H1 (cell line): ENCODE measurements around the gene NRXN3. TPM values are rescaled to one million over a fixed set of nuclear protein-coding genes. Genes with fewer than 3 reads are reported as not detected.

ENCODE experiments used
- CTCF ChIA-PET: fragments of 300-600 bp; sonication (Branson Sonifier 250); formaldehyde crosslinking; loops from one replicate; lab custom pipeline; 2021; ENCODE audit not compliant: partially characterized antibody; lab: Charles Lee
- POLR2A ChIA-PET: fragments of 300-600 bp; sonication (Branson Sonifier 250); formaldehyde crosslinking; loops from one replicate; lab custom pipeline; 2021; ENCODE audit warnings: inconsistent platforms; ENCODE audit not compliant: partially characterized antibody; lab: Charles Lee
- DNase-seq, 2 experiments: peaks; one replicate each; pipeline versions ENCODE4 v3.0.0 to v3.0.0-alpha.2; 2010 to 2022; ENCODE audit warnings: low spot score in 2 of 2, low read depth in 1 of 2, mixed read lengths in 1 of 2
- FAIRE-seq: peaks from 2 replicates; lab custom pipeline; 2011; peaks lifted over from hg19 to GRCh38; lab: Jason Lieb, UNC
- H2AFZ ChIP-seq: 2 replicates; pipeline ENCODE4 v1.8.1; 2012; ENCODE audit warnings: low read length, inconsistent platforms
- H2AK5ac ChIP-seq: 2 replicates; pipeline ENCODE4 v1.6.1; 2013; ENCODE audit warnings: low read depth, low read length
- H2BK120ac ChIP-seq: replicated peaks from 2 replicates; pipeline ENCODE3; 2013; ENCODE audit warnings: low read depth, low read length, inconsistent platforms
- H2BK12ac ChIP-seq: 2 replicates; pipeline ENCODE4 v1.6.1; 2013; ENCODE audit warnings: low read depth, low read length
- H2BK15ac ChIP-seq: 2 replicates; pipeline ENCODE4 v1.6.1; 2013; ENCODE audit warnings: low read length
- H2BK20ac ChIP-seq: 2 replicates; pipeline ENCODE4 v1.6.1; 2013; ENCODE audit warnings: low read length
- H2BK5ac ChIP-seq: 2 replicates; pipeline ENCODE4 v1.6.1; 2013; ENCODE audit warnings: low read depth, low read length
- H3K14ac ChIP-seq: 2 replicates; pipeline ENCODE4 v1.6.1; 2013; ENCODE audit warnings: inconsistent platforms; ENCODE audit not compliant: insufficient read length
- H3K18ac ChIP-seq: 2 replicates; pipeline ENCODE4 v1.6.1; 2013; ENCODE audit warnings: low read length; ENCODE audit errors: extremely low read depth
- H3K23ac ChIP-seq: 2 replicates; pipeline ENCODE4 v1.6.1; 2013; ENCODE audit warnings: inconsistent platforms; ENCODE audit not compliant: insufficient read length
- H3K23me2 ChIP-seq: 2 replicates; pipeline ENCODE4 v1.6.1; 2013; ENCODE audit warnings: low read depth, low read length
- H3K27ac ChIP-seq: 2 replicates; pipeline ENCODE4 v1.6.1; 2011; ENCODE audit warnings: low read depth, low read length, inconsistent platforms
- H3K27me3 ChIP-seq, 4 experiments: replicated peaks in 1 of 4; 1 replicate in 1 of 4; 2 replicates in 3 of 4; pipeline versions ENCODE4 v1.6.1 to v1.8.1; 2011 to 2013; ENCODE audit warnings: low read length in 3 of 4, mild to moderate bottlenecking in 3 of 4, inconsistent platforms in 2 of 4, mixed read lengths in 2 of 4, moderate library complexity in 1 of 4; ENCODE audit not compliant: control insufficient read depth in 3 of 4, insufficient read depth in 3 of 4; ENCODE audit errors: extremely low read depth in 1 of 4
- H3K36me3 ChIP-seq, 4 experiments: 2 replicates each; pipeline versions ENCODE4 v1.6.1 to v1.8.1; 2011 to 2013; ENCODE audit warnings: mild to moderate bottlenecking in 4 of 4, low read length in 3 of 4, moderate library complexity in 2 of 4, control low read depth in 1 of 4, inconsistent platforms in 1 of 4; ENCODE audit not compliant: insufficient read depth in 4 of 4, control insufficient read depth in 2 of 4
- H3K4ac ChIP-seq: replicated peaks from 2 replicates; pipeline ENCODE3; 2013; ENCODE audit warnings: low read length, low read depth, mixed read lengths, inconsistent platforms; ENCODE audit not compliant: insufficient read length
- H3K4me1 ChIP-seq, 4 experiments: replicated peaks in 1 of 4; 1 replicate in 1 of 4; 2 replicates in 3 of 4; pipeline versions ENCODE4 v1.6.1 to v1.8.1; 2011 to 2013; ENCODE audit warnings: low read length in 3 of 4, inconsistent platforms in 2 of 4, mixed read lengths in 1 of 4; ENCODE audit not compliant: insufficient read depth in 4 of 4, control insufficient read depth in 3 of 4
- H3K4me2 ChIP-seq, 2 experiments: 2 replicates each; pipeline versions ENCODE4 v1.6.1 to v1.8.1; 2011 to 2013; ENCODE audit warnings: low read depth in 2 of 2, low read length in 2 of 2, control low read depth in 1 of 2, inconsistent platforms in 1 of 2, mild to moderate bottlenecking in 1 of 2; ENCODE audit not compliant: insufficient read depth in 1 of 2
- H3K4me3 ChIP-seq, 4 experiments: fragments of 200-600, 300-600 bp in 1 of 4; sonication (generic), shearing (Covaris generic), sonication (Bioruptor Twin) in 1 of 4; 2 replicates each; pipeline versions ENCODE4 v1.5.1 to v1.8.1; 2011 to 2016; ENCODE audit warnings: low read length in 4 of 4, low read depth in 3 of 4, control low read depth in 2 of 4, inconsistent platforms in 2 of 4, mild to moderate bottlenecking in 2 of 4, mixed read lengths in 1 of 4, moderate library complexity in 1 of 4; ENCODE audit not compliant: insufficient read depth in 2 of 4; ENCODE audit errors: extremely low read depth in 1 of 4
- H3K56ac ChIP-seq: replicated peaks from 2 replicates; pipeline ENCODE3; 2013; ENCODE audit warnings: low read depth, mild to moderate bottlenecking, mixed read lengths, low read length, inconsistent platforms; ENCODE audit not compliant: insufficient read length
- H3K79me1 ChIP-seq: 2 replicates; pipeline ENCODE4 v1.6.1; 2013; ENCODE audit warnings: low read depth, low read length, control low read depth
- H3K79me2 ChIP-seq, 2 experiments: 2 replicates each; pipeline versions ENCODE4 v1.6.1 to v1.8.1; 2012 to 2013; ENCODE audit warnings: low read length in 2 of 2, mild to moderate bottlenecking in 2 of 2, inconsistent platforms in 1 of 2; ENCODE audit not compliant: insufficient read depth in 2 of 2, control insufficient read depth in 1 of 2
- H3K9ac ChIP-seq, 4 experiments: replicated peaks in 1 of 4; 1 replicate in 1 of 4; 2 replicates in 3 of 4; pipeline versions ENCODE4 v1.6.1 to v1.8.1; 2011 to 2013; ENCODE audit warnings: low read depth in 3 of 4, low read length in 3 of 4, control low read depth in 2 of 4, mild to moderate bottlenecking in 2 of 4, moderate library complexity in 2 of 4, inconsistent platforms in 1 of 4; ENCODE audit errors: extremely low read depth in 1 of 4
- H3K9me3 ChIP-seq, 2 experiments: 2 replicates each; pipeline versions ENCODE4 v1.6.1 to v1.8.1; 2012 to 2013; ENCODE audit warnings: mild to moderate bottlenecking in 2 of 2, moderate library complexity in 2 of 2, control low read depth in 1 of 2, inconsistent platforms in 1 of 2, low read depth in 1 of 2, low read length in 1 of 2, mixed read lengths in 1 of 2; ENCODE audit not compliant: insufficient read depth in 2 of 2
- H4K20me1 ChIP-seq, 2 experiments: replicated peaks in 1 of 2; 2 replicates each; pipeline versions ENCODE3 to v1.8.1; 2011 to 2013; ENCODE audit warnings: inconsistent platforms in 2 of 2, low read length in 2 of 2, mild to moderate bottlenecking in 1 of 2; ENCODE audit not compliant: insufficient read depth in 2 of 2, control insufficient read depth in 1 of 2
- H4K5ac ChIP-seq: 2 replicates; pipeline ENCODE4 v1.6.1; 2013; ENCODE audit warnings: low read length, low read depth, mixed read lengths, inconsistent platforms; ENCODE audit not compliant: insufficient read length
- H4K8ac ChIP-seq: 2 replicates; pipeline ENCODE4 v1.8.0; 2013; ENCODE audit warnings: mild to moderate bottlenecking, moderate library complexity, low read length, inconsistent platforms; ENCODE audit not compliant: insufficient read depth; ENCODE audit errors: extremely low read depth
- H4K91ac ChIP-seq: replicated peaks from 2 replicates; pipeline ENCODE3; 2013; ENCODE audit warnings: low read length, mixed read lengths, inconsistent platforms; ENCODE audit not compliant: insufficient read length
- BACH1 ChIP-seq: IDR thresholded peaks from 2 replicates; pipeline ENCODE4 v1.6.1; 2012; ENCODE audit warnings: low read length, improper control_type of control experiment
- CBX8 ChIP-seq: fragments of 300-800, 300-1000 bp; sonication (generic); IDR thresholded peaks from 2 replicates; pipeline ENCODE4 v1.7.1; 2016; ENCODE audit warnings: low read depth, low read length, borderline replicate concordance
- CHD1 ChIP-seq: IDR thresholded peaks from 2 replicates; pipeline ENCODE4 v1.6.1; 2012; ENCODE audit warnings: low read depth, low read length, improper control_type of control experiment
- EGR1 ChIP-seq: IDR thresholded peaks from 2 replicates; pipeline ENCODE4 v1.6.1; 2011; ENCODE audit warnings: low read depth, low read length, borderline replicate concordance
- JUN ChIP-seq: IDR thresholded peaks from 2 replicates; pipeline ENCODE4 v1.6.1; 2011; ENCODE audit warnings: low read depth, mild to moderate bottlenecking, improper control_type of control experiment, low read length
- KDM5A ChIP-seq: fragments of 200-600 bp; IDR thresholded peaks from 2 replicates; pipeline ENCODE4 v1.7.1; 2012; ENCODE audit warnings: mild to moderate bottlenecking, low read length, inconsistent platforms, mixed read lengths
- NANOG ChIP-seq: IDR thresholded peaks from 2 replicates; pipeline ENCODE4 v1.6.1; 2011; ENCODE audit warnings: low read length, low read depth, mild to moderate bottlenecking, inconsistent platforms; ENCODE audit not compliant: insufficient read depth, poor library complexity, severe bottlenecking
- POU5F1 ChIP-seq: IDR thresholded peaks from 2 replicates; pipeline ENCODE4 v1.6.1; 2011; ENCODE audit warnings: low read depth, mild to moderate bottlenecking, low read length, moderate library complexity
- RFX5 ChIP-seq: IDR thresholded peaks from 2 replicates; pipeline ENCODE4 v1.6.1; 2011; ENCODE audit warnings: low read depth, low read length, improper control_type of control experiment, borderline replicate concordance
- RNF2 ChIP-seq: fragments of 200-900, 300-1000 bp; sonication (generic); IDR thresholded peaks from 2 replicates; pipeline ENCODE4 v1.7.1; 2016; ENCODE audit warnings: borderline replicate concordance, low read depth, mild to moderate bottlenecking, antibody characterized with exemption, low read length; ENCODE audit not compliant: poor library complexity, severe bottlenecking; ENCODE audit errors: missing control alignments
- SAP30 ChIP-seq: fragments of 300-600 bp; sonication (generic); IDR thresholded peaks from 2 replicates; pipeline ENCODE4 v1.7.1; 2012; ENCODE audit warnings: low read length, moderate library complexity, mild to moderate bottlenecking, inconsistent platforms; ENCODE audit not compliant: insufficient read depth, insufficient replicate concordance
- SP2 ChIP-seq: IDR thresholded peaks from 2 replicates; pipeline ENCODE4 v1.6.1; 2012; ENCODE audit warnings: mild to moderate bottlenecking, low read length, inconsistent platforms
- WGBS, 2 experiments: shearing (Covaris generic) in 1 of 2; methylation state at CpG; one replicate each; pipeline versions ENCODE4 v1.1.6 to v1.1.7; 2013 to 2015; ENCODE audit warnings: low lambda C conversion rate in 2 of 2, mixed read lengths in 2 of 2, inconsistent platforms in 1 of 2, low coverage in 1 of 2, missing lambda C conversion rate in 1 of 2; ENCODE audit not compliant: insufficient replicate concordance in 2 of 2, insufficient coverage in 1 of 2, insufficient read length in 1 of 2; ENCODE audit errors: extremely low coverage in 1 of 2, missing lambda C conversion rate in 1 of 2; 5-methylcytosine and 5-hydroxymethylcytosine counted together
- polyA plus RNA-seq, 7 experiments: library from polyadenylated mRNA; depleted of rRNA in 3 of 7; stranded (reverse) in 5 of 7; unstranded in 2 of 7; fragments of >200 nt in 5 of 7; fragments of 200-250 nt in 2 of 7; gene quantifications; 1 replicate in 5 of 7; 2 replicates in 1 of 7; 4 replicates in 1 of 7; pipeline versions ENCODE4 v1.2.1 to v1.2.3, GENCODE V29; 2011 to 2013; ENCODE audit warnings: missing spikeins in 2 of 7, mixed read lengths in 2 of 7
- total RNA-seq: library from RNA; stranded (reverse); fragmentation: NEBNext Ultra II Directional; extraction: Animal tissue kit (Norgen Biotek cat#: 25700); gene quantifications from 2 replicates; pipeline ENCODE4 v1.2.1, GENCODE V29; 2021

The NRXN3 gene
- total and polyA plus RNA-seq, 2 of the 8 experiments (the other 6 are each of a cell fraction or from before 2014, with no cell fraction given) = 2.6 to 4.1 TPM

- Histone ChIP-seq H3K79me2 (no peaks in the 10 kb centered on the region), H3K4me1 (no peaks in the 10 kb centered on the region), H2BK120ac (no peak overlapping the region), H2AK5ac (no peak overlapping the region), H3K14ac (no peak overlapping the region), H2BK20ac (no peak overlapping the region), H3K27me3 (no peaks in the 10 kb centered on the region), H3K23me2 (no peaks in the 10 kb centered on the region), H3K9me3 (no peaks in the 10 kb centered on the region), H3K9ac (no peak overlapping the region), H3K4me3 (no peak overlapping the region), H3K79me1 (no peaks in the 10 kb centered on the region), H3K18ac (no peak overlapping the region), H2BK12ac (no peak overlapping the region), H2AFZ (no peak overlapping the region), H2BK5ac (no peak overlapping the region), H3K56ac (no peak overlapping the region), H3K4ac (no peak overlapping the region), H3K4me2 (no peak overlapping the region), H2BK15ac (no peak overlapping the region), H3K27ac (no peak overlapping the region), H4K8ac (no peak overlapping the region), H4K20me1 (no peaks in the 10 kb centered on the region), H4K5ac (no peak overlapping the region), H3K36me3 (no peaks in the 10 kb centered on the region; a peak in 1 of 8 replicates), H4K91ac (no peak overlapping the region), H3K23ac (no peak overlapping the region)
- no peak for DNase-seq
- WGBS, 2 experiments = 97% methylated on average over 2 of the region's 2 CpGs; no CpG with 5 or more reads in 1 of the 2 experiments
- POLR2A ChIA-PET = no interaction called here
- no peak for TF ChIP-seq CHD1
- no peak for TF ChIP-seq JUN
- no peak for TF ChIP-seq BACH1
- no peak for TF ChIP-seq NANOG
- no peak for TF ChIP-seq CBX8
- TF ChIP-seq SAP30 = no peak
- TF ChIP-seq EGR1 = no peak
- no peak for TF ChIP-seq RNF2
- TF ChIP-seq KDM5A = no peak
- no peak for TF ChIP-seq POU5F1
- no peak for TF ChIP-seq RFX5
- no peak for TF ChIP-seq SP2
- no peak for FAIRE-seq
- CTCF ChIA-PET = interaction anchor here (0.6 to 1.4 kb wide), 4 partner anchors 10 to 357 kb away, joined by 3 to 4 read pairs (median 3); no protein-coding TSS in a partner anchor
Observed at GRCh38 chr14:79325071-79325470, 1154.9 kb downstream of the NRXN3 start.
